ENCODE measurements around the gene TAC4.

Gene TAC4

DNA sequence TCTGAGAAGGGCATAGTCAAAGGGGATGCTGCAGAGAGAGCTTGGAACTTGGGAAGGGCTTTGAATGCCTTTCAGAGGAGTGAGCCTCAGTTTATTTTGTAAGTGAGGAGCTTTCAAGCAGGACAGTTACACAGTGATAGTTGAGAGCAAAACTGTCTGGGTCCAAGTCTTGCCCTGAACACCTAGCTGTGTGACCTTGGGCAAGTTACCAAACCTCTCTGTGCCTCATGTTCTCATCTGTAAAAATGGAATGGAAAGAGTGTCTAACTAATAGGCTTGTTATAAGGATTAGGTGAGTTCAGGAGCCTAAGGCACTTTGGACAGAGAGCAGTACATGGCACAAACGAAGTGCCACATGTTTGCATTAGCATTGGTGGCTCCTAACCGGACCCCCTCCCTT lies 27.0 kb upstream of the TAC4 start:
- DNase-seq (ENCODE audit: extremely low spot score): no peak
- ChIA-PET CTCF (interaction anchor here (1.2 kb wide), 1 partner anchor 78 kb away, joined by 4 read pairs; no protein-coding TSS in a partner anchor), POLR2A (no interaction called here)
- TF ChIP-seq ELF4 (IDR thresholded peaks at IDR 0.05) (no peak), TARDBP (IDR thresholded peaks at IDR 0.05) (no peak), CTBP1 (IDR thresholded peaks at IDR 0.05; ENCODE audit: borderline replicate concordance) (no peak)

DNA sequence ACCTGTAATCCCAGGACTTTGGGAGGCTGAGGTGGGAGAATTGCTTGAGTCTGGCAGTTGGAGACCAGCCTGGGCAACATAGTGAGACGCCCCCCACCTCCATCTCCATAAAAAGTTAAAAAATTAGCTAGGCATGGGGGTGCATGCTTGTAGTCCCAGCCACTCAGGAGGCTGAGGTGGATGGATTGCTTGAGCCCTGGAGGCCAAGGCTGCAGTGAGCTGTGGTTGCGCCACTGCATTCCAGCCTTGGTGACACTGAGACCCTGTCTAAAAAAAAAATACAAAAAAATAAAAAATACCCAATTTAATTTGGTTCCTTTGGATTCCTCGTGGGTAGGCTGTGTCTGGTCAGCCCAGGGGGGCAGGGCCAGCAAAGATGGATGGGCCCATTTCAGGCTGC lies 26.1 kb upstream of the TAC4 start:
- ChIA-PET POLR2A (no interaction called here), CTCF (interaction anchor here (0.9 to 1.2 kb wide), 3 partner anchors 20 to 220 kb away, joined by 3 to 4 read pairs (median 3); no protein-coding TSS in a partner anchor)
- no peak for DNase-seq (ENCODE audit: extremely low spot score)
- TF ChIP-seq BHLHE40 (IDR thresholded peaks at IDR 0.05; ENCODE audit: borderline replicate concordance) (no peak), SUZ12 (IDR thresholded peaks at IDR 0.05) (no peak), ZNF384 (IDR thresholded peaks at IDR 0.05) (no peak), LEF1 (IDR thresholded peaks at IDR 0.05; ENCODE audit: borderline replicate concordance) (no peak), FOXK2 (IDR thresholded peaks at IDR 0.05) (no peak), SP1 (IDR thresholded peaks at IDR 0.05) (no peak), L3MBTL2 (conservative IDR thresholded peaks at IDR 0.05) (no peak), ARNT (IDR thresholded peaks at IDR 0.05) (no peak), FOXM1 (IDR thresholded peaks at IDR 0.05; ENCODE audit: borderline replicate concordance) (no peak), NFRKB (IDR thresholded peaks at IDR 0.05) (no peak), FOXA1 (IDR thresholded peaks at IDR 0.05) (no peak), ELF4 (IDR thresholded peaks at IDR 0.05) (no peak), CTBP1 (IDR thresholded peaks at IDR 0.05; ENCODE audit: borderline replicate concordance) (no peak), HDGF (IDR thresholded peaks at IDR 0.05; ENCODE audit: borderline replicate concordance) (no peak), TARDBP (IDR thresholded peaks at IDR 0.05) (no peak)
- TF ChIP-seq, protein P1, sequence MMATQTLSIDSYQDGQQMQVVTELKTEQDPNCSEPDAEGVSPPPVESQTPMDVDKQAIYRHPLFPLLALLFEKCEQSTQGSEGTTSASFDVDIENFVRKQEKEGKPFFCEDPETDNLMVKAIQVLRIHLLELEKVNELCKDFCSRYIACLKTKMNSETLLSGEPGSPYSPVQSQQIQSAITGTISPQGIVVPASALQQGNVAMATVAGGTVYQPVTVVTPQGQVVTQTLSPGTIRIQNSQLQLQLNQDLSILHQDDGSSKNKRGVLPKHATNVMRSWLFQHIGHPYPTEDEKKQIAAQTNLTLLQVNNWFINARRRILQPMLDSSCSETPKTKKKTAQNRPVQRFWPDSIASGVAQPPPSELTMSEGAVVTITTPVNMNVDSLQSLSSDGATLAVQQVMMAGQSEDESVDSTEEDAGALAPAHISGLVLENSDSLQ (IDR thresholded peaks at IDR 0.05): no peak

DNA sequence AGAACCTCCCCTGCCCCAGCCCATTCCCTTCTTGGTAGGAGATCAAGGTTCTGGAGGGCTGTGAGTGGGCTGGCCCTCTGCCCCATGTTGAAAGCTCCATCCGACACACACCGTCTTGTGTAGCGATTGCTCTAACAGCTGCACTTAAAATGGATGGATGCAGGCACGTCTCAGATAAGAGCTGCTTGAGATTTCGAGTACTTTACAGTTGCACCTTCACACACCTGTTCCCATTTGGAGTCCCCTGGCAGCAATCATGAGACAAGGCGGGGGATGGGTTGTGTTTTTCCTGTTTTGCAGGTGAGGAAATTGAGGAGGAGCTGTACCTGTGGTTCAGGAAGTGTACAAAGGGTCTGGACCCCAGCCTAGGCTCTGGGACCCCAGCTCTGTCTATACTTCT lies 25.6 kb upstream of the TAC4 start:
- POLR2A ChIA-PET: no interaction called here
- TF ChIP-seq LEF1 (IDR thresholded peaks at IDR 0.05; ENCODE audit: borderline replicate concordance) (no peak), ELF4 (IDR thresholded peaks at IDR 0.05) (no peak), SUZ12 (IDR thresholded peaks at IDR 0.05) (no peak), L3MBTL2 (conservative IDR thresholded peaks at IDR 0.05) (no peak), NFRKB (IDR thresholded peaks at IDR 0.05) (no peak), ZNF384 (IDR thresholded peaks at IDR 0.05) (no peak)
- no peak for DNase-seq (ENCODE audit: extremely low spot score)
- CTCF ChIA-PET: interaction anchor here (0.9 to 1.2 kb wide), 3 partner anchors 20 to 220 kb away, joined by 3 to 4 read pairs (median 3); no protein-coding TSS in a partner anchor

DNA sequence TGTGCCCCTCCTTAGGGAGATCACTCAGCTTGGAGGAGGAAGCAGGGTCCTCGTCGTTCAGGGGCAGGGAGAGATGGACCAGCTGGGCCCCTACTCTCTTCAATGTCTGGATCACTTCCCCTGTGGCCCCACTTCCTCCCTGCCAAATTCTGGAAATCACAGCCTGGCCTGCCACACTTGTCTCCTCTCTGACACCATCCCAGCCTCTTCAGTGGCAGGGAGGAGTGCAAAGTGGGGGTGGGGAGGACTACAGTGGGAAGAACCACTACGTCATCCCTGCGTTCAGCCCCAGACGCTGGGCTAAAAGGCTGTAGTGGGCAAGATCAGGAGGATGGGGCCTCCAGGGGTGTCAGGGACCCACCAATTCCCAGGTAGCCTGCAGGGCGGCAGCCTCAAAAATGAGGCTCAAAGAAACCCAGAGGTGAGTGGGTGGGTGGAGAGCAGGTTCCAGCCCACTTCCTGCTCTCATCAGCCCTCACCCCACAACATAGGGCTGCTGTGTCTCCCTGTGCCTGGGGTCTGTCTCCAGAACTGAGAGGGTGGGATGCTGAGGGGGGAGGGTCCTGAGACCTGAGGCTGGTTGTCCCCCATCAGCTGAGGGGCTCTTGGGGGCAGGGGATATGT lies 25.0 kb upstream of the TAC4 start:
- ChIA-PET POLR2A (no interaction called here), CTCF (interaction anchor here (0.9 to 1.2 kb wide), 4 partner anchors 7 to 221 kb away, joined by 3 to 4 read pairs (median 4); no protein-coding TSS in a partner anchor)
- no peak for DNase-seq (ENCODE audit: extremely low spot score)
- TF ChIP-seq NFRKB (IDR thresholded peaks at IDR 0.05): no peak
- no peak for TF ChIP-seq CTBP1 (IDR thresholded peaks at IDR 0.05; ENCODE audit: borderline replicate concordance)
- no peak for TF ChIP-seq ZNF384 (IDR thresholded peaks at IDR 0.05)
- no peak for TF ChIP-seq TARDBP (IDR thresholded peaks at IDR 0.05)
- no peak for TF ChIP-seq FOXM1 (IDR thresholded peaks at IDR 0.05; ENCODE audit: borderline replicate concordance)
- TF ChIP-seq, protein P1 (IDR thresholded peaks at IDR 0.05): no peak
- no peak for TF ChIP-seq FOXK2 (IDR thresholded peaks at IDR 0.05)
- no peak for TF ChIP-seq SP1 (IDR thresholded peaks at IDR 0.05)
- no peak for TF ChIP-seq ELF4 (IDR thresholded peaks at IDR 0.05)
- no peak for TF ChIP-seq ARNT (IDR thresholded peaks at IDR 0.05)
- no peak for TF ChIP-seq HDGF (IDR thresholded peaks at IDR 0.05; ENCODE audit: borderline replicate concordance)
- TF ChIP-seq LEF1 (IDR thresholded peaks at IDR 0.05; ENCODE audit: borderline replicate concordance): no peak
- TF ChIP-seq L3MBTL2 (conservative IDR thresholded peaks at IDR 0.05): no peak
- no peak for TF ChIP-seq BHLHE40 (IDR thresholded peaks at IDR 0.05; ENCODE audit: borderline replicate concordance)
- TF ChIP-seq FOXA1 (IDR thresholded peaks at IDR 0.05): no peak
- TF ChIP-seq SUZ12 (IDR thresholded peaks at IDR 0.05): no peak

DNA sequence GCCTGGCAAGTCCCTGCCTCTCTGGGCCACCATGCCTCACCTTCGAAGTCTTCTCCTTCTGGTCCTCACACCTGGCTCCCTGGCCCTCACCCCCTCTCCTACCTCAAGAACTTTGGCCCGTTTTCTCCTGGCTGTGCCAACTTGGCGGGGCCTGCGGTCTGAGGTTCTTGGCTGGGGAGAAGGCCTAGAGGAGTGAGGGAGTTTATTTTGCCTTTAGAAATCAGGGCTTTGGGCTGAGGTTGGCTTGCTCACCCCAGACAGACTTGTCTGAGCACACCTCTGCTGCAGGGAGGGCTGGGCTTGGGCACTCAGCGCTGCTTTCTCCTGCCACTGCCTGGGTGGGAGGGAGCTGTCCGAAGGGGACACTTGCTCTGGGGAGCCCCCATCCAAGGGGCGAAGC lies 23.3 kb upstream of the TAC4 start:
- TF ChIP-seq FOXK2 (IDR thresholded peaks at IDR 0.05) (no peak), HDGF (IDR thresholded peaks at IDR 0.05; ENCODE audit: borderline replicate concordance) (no peak), ELF4 (IDR thresholded peaks at IDR 0.05) (no peak), SUZ12 (IDR thresholded peaks at IDR 0.05) (no peak), NFRKB (IDR thresholded peaks at IDR 0.05) (no peak), LEF1 (IDR thresholded peaks at IDR 0.05; ENCODE audit: borderline replicate concordance) (no peak), BHLHE40 (IDR thresholded peaks at IDR 0.05; ENCODE audit: borderline replicate concordance) (no peak)
- TF ChIP-seq, protein P1 (IDR thresholded peaks at IDR 0.05): no peak
- CTCF ChIA-PET: no interaction called here
- no peak for DNase-seq (ENCODE audit: extremely low spot score)
- POLR2A ChIA-PET: no interaction called here

DNA sequence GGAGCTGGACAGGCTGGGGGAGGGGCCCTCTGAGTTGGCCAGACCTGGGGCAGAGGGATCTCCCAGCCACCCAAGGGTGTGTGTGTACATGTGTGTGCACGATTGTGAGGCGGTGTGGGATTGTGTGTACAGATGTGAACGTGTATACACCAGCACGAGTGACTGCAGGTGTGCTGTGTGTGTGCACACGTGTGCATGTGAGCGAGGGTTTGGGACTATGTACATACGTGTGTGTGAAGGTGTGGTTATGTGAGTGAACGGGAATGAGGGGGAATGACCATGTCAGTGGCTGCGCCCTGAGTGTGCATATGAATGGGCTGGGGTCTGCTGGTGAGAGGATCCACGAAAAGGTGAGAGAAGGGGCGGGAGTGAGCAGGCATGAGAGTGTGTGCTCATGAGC lies 22.4 kb upstream of the TAC4 start:
- TF ChIP-seq L3MBTL2 (conservative IDR thresholded peaks at IDR 0.05) (no peak), HDGF (IDR thresholded peaks at IDR 0.05; ENCODE audit: borderline replicate concordance) (no peak), ARNT (IDR thresholded peaks at IDR 0.05) (no peak), SUZ12 (IDR thresholded peaks at IDR 0.05) (no peak), FOXK2 (IDR thresholded peaks at IDR 0.05) (no peak), SP1 (IDR thresholded peaks at IDR 0.05) (no peak), FOXM1 (IDR thresholded peaks at IDR 0.05; ENCODE audit: borderline replicate concordance) (no peak), ELF4 (IDR thresholded peaks at IDR 0.05) (no peak), BHLHE40 (IDR thresholded peaks at IDR 0.05; ENCODE audit: borderline replicate concordance) (no peak), FOXA1 (IDR thresholded peaks at IDR 0.05) (no peak), CTBP1 (IDR thresholded peaks at IDR 0.05; ENCODE audit: borderline replicate concordance) (no peak), LEF1 (IDR thresholded peaks at IDR 0.05; ENCODE audit: borderline replicate concordance) (no peak), ZNF384 (IDR thresholded peaks at IDR 0.05) (no peak), NFRKB (IDR thresholded peaks at IDR 0.05) (no peak), TARDBP (IDR thresholded peaks at IDR 0.05) (no peak)
- TF ChIP-seq, protein P1 (IDR thresholded peaks at IDR 0.05): no peak
- ChIA-PET CTCF (no interaction called here), POLR2A (no interaction called here)
- DNase-seq (ENCODE audit: extremely low spot score): no peak

All from HEK293T (cell line).